Tibial nerve (tissue), 4 donors: ENCODE results near the gene SMARCA2. TPM values are rescaled to one million over a fixed set of nuclear protein-coding genes. Genes with fewer than 3 reads are reported as not detected.
A peak's percentile ranks its signal among the peaks of the same experiment; 100 is the strongest.

Source experiments
- DNase-seq, 2 donors: peaks; one replicate each; pipeline ENCODE4 v3.0.0-alpha.2; 2019; ENCODE audit warnings: low spot score in 2 of 2
- H3K27ac ChIP-seq, 4 donors: fragments of 200-600 bp; sonication (generic) in 3 of 4; one replicate each; pipeline ENCODE4 v1.5.1; 2017 to 2019; ENCODE audit warnings: mild to moderate bottlenecking in 1 of 4
- H3K27me3 ChIP-seq, 2 donors: fragments of 200-600 bp; sonication (generic) in 1 of 2; one replicate each; pipeline versions ENCODE4 v1.5.1 to v1.6.0; 2017 to 2019
- H3K36me3 ChIP-seq, 3 donors: fragments of 200-600 bp; sonication (generic); one replicate each; pipeline ENCODE4 v1.5.1; 2018 to 2019
- H3K4me1 ChIP-seq, 4 donors: fragments of 200-600 bp; sonication (generic) in 3 of 4; one replicate each; pipeline ENCODE4 v1.5.1; 2017 to 2019
- H3K4me3 ChIP-seq, 4 donors: fragments of 200-600 bp; sonication (generic) in 3 of 4; one replicate each; pipeline ENCODE4 v1.5.1; 2017 to 2019; ENCODE audit warnings: mild to moderate bottlenecking in 1 of 4, moderate library complexity in 1 of 4
- H3K9me3 ChIP-seq, 4 donors: fragments of 200-600 bp; sonication (generic) in 3 of 4; one replicate each; pipeline ENCODE4 v1.5.1; 2017 to 2019
- CTCF ChIP-seq, 5 experiments: fragments of 200-600 bp in 3 of 5; fragments of 450-650 bp in 2 of 5; sonication (generic) in 3 of 5; IDR thresholded peaks; one replicate each; pipeline ENCODE4 v1.5.1; 2016 to 2019; ENCODE audit warnings: antibody characterized with exemption in 5 of 5, mild to moderate bottlenecking in 3 of 5, moderate library complexity in 2 of 5
- EP300 ChIP-seq, 2 donors: sonication (generic); formaldehyde crosslinking; IDR thresholded peaks; one replicate each; pipeline ENCODE4 v1.6.1; 2017; ENCODE audit warnings: antibody characterized with exemption in 2 of 2, mild to moderate bottlenecking in 1 of 2
- POLR2A ChIP-seq, 2 donors: fragments of 450-650 bp; IDR thresholded peaks; one replicate each; pipeline ENCODE4 v1.6.1; 2017; ENCODE audit warnings: antibody characterized with exemption in 2 of 2, mild to moderate bottlenecking in 2 of 2, moderate library complexity in 2 of 2
- WGBS, 2 donors: methylation state at CpG; one replicate each; pipeline ENCODE4 v1.1.5; 2018; 5-methylcytosine and 5-hydroxymethylcytosine counted together
- total RNA-seq, 4 donors: library from RNA; depleted of rRNA; stranded (reverse); fragments of >200 nt; gene quantifications; one replicate each; pipeline ENCODE4 v1.1.0, GENCODE V29; 2016

SMARCA2 gene
- total RNA-seq = 100 to 1,000 TPM in 3 of 4 donors, 10 to 100 TPM in 1; 75.9 to 140 (median 119) TPM

- peak within 1 kb of the TSS; percentile 89 to 99 (median 96) for H3K27ac ChIP-seq
- TF ChIP-seq EP300 (IDR thresholded peaks at IDR 0.05) = peak in 1 of 2 donors; percentile 96
- TF ChIP-seq POLR2A (IDR thresholded peaks at IDR 0.05) = peak; percentile 82 to 85
- peak in 2 of 5 experiments; percentile 23 to 30 for TF ChIP-seq CTCF (IDR thresholded peaks at IDR 0.05)
- H3K4me1 ChIP-seq = peaks cover 0 to 31% (median 23%) of the 10 kb centered on the region in 4 donors
- no peaks in the 10 kb centered on the region for H3K9me3 ChIP-seq
- WGBS, 2 donors = 0% methylated on average over 31 to 47 of the region's 71 CpGs
- peak within 1 kb of the TSS; percentile 72 to 88 (median 82) for H3K4me3 ChIP-seq
- DNase-seq = peak; percentile 95 to 96
- no peaks in the 10 kb centered on the region for H3K27me3 ChIP-seq
- no peaks in the 10 kb centered on the region for H3K36me3 ChIP-seq
Measured at GRCh38 chr9:2014696-2015580, at the start of gene SMARCA2. Gene SMARCA2, plus strand, starts transcription at chr9:2015347. Its CDS starts 13,676 bp downstream, at chr9:2029023.

- WGBS, 2 donors = 86 to 92% methylated on average over 9 of the region's 9 CpGs
- TF ChIP-seq CTCF (IDR thresholded peaks at IDR 0.05) (no peak), EP300 (IDR thresholded peaks at IDR 0.05) (no peak), POLR2A (IDR thresholded peaks at IDR 0.05) (no peak)
- H3K4me3 ChIP-seq = no peak overlapping the region
- no peaks in the 10 kb centered on the region for H3K36me3 ChIP-seq
- H3K9me3 ChIP-seq = no peaks in the 10 kb centered on the region
- peaks cover 0 to 3% (median 0%) of the 10 kb centered on the region in 4 donors for H3K4me1 ChIP-seq
- H3K27me3 ChIP-seq = no peaks in the 10 kb centered on the region
- no peak overlapping the region for H3K27ac ChIP-seq
- no peak for DNase-seq
Measured at GRCh38 chr9:1966725-1967366, 48.3 kb upstream of the SMARCA2 start.

- TF ChIP-seq CTCF (IDR thresholded peaks at IDR 0.05) = no peak
- TF ChIP-seq POLR2A (IDR thresholded peaks at IDR 0.05) = no peak
- no peak for TF ChIP-seq EP300 (IDR thresholded peaks at IDR 0.05)
- no peaks in the 10 kb centered on the region for H3K9me3 ChIP-seq
- H3K27me3 ChIP-seq = no peaks in the 10 kb centered on the region
- H3K27ac ChIP-seq = no peak overlapping the region
- WGBS, 2 donors = 53 to 62% methylated on average over 1 of the region's 1 CpG
- H3K4me1 ChIP-seq = no peaks in the 10 kb centered on the region
- DNase-seq = no peak
- no peak overlapping the region for H3K4me3 ChIP-seq
- H3K36me3 ChIP-seq = no peaks in the 10 kb centered on the region
Measured at GRCh38 chr9:1969160-1969559, 46.0 kb upstream of the SMARCA2 start.

GRCh38 chr9:1969898-1970297 lies 45.2 kb upstream of the SMARCA2 start:
- Histone ChIP-seq H3K9me3 (no peaks in the 10 kb centered on the region), H3K36me3 (no peaks in the 10 kb centered on the region), H3K4me3 (no peak overlapping the region), H3K27me3 (no peaks in the 10 kb centered on the region), H3K4me1 (no peaks in the 10 kb centered on the region), H3K27ac (no peak overlapping the region)
- DNase-seq = no peak
- WGBS, 2 donors = 79 to 85% methylated on average over 1 of the region's 1 CpG
- TF ChIP-seq EP300 (IDR thresholded peaks at IDR 0.05) (no peak), POLR2A (IDR thresholded peaks at IDR 0.05) (no peak), CTCF (IDR thresholded peaks at IDR 0.05) (no peak)

GRCh38 chr9:1972672-1973071 lies 42.5 kb upstream of the SMARCA2 start:
- Histone ChIP-seq H3K4me3 (no peak overlapping the region), H3K4me1 (no peaks in the 10 kb centered on the region), H3K27me3 (no peaks in the 10 kb centered on the region), H3K36me3 (no peaks in the 10 kb centered on the region), H3K27ac (no peak overlapping the region), H3K9me3 (no peaks in the 10 kb centered on the region)
- DNase-seq = no peak
- TF ChIP-seq EP300 (IDR thresholded peaks at IDR 0.05) = no peak
- TF ChIP-seq POLR2A (IDR thresholded peaks at IDR 0.05) = no peak
- TF ChIP-seq CTCF (IDR thresholded peaks at IDR 0.05) = no peak
